Epidermal melanocyte (primary cell): ENCODE data around the gene EIF1AD.
"Not testable (repeated sequence)": the region's sequence is repeated elsewhere in the genome, so short reads cannot be mapped to it uniquely, and the experiment has no call there.

Source experiments
- DNase-seq: peaks from one replicate; pipeline ENCODE4 v3.0.0; 2011; ENCODE audit warnings: low spot score; ENCODE audit not compliant: insufficient read length

Gene EIF1AD

DNA sequence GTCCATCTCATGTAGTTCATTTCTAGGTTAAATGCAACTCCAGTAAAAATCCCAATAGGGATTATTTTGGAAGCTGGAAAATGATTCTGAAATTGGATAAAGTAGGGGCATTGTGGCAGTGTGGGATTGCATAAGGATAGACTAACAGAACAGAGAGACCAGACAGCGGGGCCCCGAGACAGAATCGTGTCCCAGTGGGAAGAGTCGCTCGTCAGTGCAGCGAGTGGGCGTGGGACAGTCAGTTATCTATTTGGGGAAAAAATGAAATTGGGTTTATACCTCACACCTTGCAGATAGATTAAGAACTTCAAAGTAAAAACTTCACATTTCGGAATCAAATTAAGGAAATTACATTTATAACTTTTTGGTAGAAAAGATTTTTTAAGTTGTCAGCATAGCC, 29.8 kb downstream of the EIF1AD start:
- no peak for DNase-seq

DNA sequence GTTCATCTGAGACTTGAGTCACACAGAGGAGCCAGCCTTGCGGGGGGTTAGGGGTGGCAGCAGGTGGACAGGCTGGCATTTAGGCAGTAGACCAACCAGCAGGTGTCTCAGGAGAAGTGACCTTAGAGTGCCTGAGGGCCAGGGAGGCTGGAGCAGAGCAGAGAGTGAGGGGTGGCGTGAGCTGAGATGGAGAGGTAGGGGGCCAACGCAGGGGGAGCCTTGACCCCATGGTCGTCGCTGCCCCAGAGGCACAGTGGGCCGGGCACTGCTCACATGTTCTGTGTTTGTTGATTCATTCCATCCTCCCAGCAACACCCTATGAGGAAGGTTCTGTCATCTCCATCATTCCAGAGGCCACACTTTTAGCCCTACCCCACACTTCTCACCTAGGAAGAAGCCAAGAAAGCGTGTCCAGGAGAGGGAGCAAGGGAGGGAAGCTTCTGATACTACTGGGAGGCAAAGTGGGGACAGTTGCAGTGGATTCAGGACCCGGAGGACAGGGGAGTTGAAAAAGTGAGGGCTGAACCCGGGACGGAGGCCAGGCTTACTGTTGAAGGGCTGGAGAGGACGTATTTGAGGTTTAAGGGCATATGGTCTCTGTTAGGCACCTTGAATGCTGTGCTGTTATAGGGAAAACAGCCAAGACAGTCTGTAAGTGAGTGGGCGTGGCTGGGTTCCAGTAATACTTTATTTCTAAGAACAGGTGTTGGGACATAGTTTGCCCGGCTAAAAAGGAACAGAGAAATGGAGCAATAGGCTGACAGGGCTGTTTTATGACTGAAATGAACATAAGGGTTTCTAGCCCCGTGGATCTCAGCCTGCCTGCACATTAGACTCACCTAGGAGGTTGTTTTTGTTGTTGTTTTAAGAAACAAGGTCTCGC, 33.1 kb downstream of the EIF1AD start:
- no peak for DNase-seq

DNA sequence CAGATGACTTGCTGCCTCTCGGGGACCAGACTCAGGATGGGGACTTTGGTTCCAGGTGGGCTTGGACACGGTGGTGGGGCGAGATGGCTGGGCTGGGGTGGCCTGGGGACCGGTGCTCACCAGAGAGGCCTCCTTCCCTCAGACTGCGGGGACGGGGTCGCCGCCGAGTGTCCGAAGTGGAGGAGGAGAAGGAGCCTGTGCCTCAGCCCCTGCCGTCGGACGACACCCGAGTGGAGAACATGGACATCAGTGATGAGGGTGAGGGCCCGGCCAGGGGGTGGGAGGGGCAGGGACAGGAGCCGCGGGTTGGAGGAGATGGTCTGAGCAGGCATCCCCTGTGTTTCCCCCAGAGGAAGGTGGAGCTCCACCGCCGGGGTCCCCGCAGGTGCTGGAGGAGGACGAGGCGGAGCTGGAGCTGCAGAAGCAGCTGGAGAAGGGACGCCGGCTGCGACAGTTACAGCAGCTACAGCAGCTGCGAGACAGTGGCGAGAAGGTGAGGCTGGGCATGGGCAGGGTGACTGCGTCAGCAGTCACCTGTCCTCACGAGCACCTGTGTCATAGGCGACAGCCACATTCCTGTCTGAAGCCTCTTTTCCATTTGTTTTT, 34.5 kb downstream of the EIF1AD start:
- no peak for DNase-seq

DNA sequence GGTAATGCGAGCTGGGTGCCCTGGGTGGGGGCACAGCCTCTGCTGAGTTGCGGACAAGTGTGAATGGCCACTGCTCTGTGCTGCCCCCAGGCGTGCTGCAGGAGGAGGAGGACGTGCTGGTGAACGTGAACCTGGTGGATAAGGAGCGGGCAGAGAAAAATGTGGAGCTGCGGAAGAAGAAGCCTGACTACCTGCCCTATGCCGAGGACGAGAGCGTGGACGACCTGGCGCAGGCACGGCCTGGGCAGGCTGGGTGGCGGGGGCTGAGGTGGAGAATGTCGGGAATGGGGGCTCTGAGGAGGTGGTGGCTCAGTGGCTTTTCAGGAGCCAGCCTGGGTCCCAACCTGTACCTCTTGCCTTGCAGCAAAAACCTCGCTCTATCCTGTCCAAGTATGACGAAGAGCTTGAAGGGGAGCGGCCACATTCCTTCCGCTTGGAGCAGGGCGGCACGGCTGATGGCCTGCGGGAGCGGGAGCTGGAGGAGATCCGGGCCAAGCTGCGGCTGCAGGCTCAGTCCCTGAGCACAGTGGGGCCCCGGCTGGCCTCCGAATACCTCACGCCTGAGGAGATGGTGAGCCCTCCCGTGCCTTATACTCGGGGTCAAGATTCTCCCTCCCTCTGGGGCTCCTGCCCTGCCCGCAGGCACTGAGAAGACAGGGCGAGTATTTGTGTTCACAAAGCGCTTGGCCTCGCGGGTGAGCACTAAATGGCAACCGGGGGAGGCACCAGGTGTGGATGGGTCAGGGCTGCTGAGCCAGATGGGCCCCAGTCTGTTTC, 35.8 kb downstream of the EIF1AD start:
- DNase-seq: no peak

DNA sequence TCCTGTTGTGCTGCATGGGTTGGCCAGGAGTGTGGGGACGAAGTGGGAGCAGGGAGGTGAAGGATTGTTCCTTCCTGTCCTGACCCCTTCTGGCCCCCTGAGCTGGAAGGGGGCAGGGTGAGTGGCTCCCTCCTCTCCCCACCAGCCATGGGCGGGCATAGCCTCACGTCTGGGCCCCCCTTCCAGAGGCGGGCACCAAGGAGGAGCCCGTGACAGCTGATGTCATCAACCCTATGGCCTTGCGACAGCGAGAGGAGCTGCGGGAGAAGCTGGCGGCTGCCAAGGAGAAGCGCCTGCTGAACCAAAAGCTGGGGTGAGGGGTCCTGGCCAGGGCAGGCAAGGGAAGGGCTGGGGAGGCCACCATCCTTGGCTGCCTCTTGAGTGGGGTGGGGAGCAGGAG, 37.1 kb downstream of the EIF1AD start:
- DNase-seq: no peak

DNA sequence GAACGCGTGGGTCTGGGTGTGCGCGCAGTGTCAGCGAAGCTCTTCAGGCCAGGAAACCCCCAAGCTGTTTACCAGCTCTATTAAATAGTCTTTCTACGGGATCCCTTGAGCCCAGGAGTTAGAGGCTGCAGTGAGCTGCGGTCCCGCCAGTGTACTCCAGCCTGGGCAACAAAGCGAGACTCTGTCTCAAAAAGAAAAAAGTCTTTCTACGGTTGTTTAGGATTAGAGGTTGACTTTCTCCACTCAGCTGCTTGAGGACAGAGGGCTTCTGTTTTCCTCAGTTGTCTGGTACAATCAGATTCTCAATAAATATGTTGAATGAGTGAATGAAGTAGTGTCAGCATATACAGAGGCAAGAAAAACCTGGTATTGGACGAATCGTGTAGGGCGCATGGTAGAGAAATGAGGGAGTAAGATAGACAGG, 39.8 kb downstream of the EIF1AD start:
- DNase-seq: peak; percentile 77

DNA sequence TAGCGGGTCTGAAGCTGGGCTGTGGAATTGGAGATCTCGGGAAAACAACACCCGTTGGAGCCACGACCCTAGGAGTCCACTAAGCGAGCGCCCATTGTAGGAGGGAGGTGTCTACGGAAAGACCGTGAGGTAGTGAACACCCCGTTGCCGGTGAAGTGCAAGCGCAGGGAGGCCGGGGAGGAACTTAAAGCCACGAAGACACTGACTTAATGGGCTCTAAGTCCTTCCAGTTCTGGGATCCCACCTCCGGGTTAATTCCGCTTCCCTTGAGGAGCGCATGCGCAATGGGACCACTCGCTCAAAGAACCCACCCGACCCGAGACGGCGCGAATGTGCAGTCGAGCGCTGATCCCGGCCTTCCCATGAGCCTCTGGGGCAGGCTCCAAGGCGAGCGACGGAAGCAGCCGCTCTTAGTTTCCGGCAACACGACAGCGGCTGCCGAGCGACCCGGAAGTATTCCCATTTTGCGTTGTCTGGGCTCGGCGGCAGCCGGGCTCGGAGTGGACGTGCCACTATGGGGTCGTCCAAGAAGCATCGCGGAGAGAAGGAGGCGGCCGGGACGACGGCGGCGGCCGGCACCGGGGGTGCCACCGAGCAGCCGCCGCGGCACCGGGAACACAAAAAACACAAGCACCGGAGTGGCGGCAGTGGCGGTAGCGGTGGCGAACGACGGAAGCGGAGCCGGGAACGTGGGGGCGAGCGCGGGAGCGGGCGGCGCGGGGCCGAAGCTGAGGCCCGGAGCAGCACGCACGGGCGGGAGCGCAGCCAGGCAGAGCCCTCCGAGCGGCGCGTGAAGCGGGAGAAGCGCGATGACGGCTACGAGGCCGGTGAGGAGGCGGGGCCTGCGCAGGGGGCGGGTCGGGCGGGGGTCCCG, 40.5 kb downstream of the EIF1AD start, which contains the start of gene SART1:
Gene SART1, plus strand, starts transcription at position 468 of the 874 bp plus-strand sequence. Its CDS starts 47 bp downstream, at position 515.
- peak; percentile 100 for DNase-seq

DNA sequence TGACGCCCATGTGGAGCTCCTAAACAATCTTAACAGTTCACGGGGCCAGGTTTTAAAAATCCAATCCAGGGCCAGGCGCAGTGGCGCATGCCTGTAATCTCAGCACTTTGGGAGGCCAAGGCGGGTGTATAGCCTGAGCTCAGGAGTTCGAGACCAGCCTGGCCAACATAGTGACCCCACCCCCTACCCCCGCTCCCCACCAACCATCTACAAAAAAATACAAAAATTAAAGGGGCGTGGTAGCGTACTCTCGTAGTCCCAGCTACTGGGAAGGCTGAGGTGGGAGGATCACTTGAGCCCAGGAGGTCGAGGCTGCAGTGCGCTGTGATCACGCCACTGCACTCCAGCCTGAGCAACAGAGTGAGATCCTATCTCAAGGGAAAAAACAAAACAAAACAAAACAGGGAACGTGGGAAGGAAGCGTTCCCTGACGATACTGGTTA, 41.1 kb downstream of the EIF1AD start:
- DNase-seq: no peak

DNA sequence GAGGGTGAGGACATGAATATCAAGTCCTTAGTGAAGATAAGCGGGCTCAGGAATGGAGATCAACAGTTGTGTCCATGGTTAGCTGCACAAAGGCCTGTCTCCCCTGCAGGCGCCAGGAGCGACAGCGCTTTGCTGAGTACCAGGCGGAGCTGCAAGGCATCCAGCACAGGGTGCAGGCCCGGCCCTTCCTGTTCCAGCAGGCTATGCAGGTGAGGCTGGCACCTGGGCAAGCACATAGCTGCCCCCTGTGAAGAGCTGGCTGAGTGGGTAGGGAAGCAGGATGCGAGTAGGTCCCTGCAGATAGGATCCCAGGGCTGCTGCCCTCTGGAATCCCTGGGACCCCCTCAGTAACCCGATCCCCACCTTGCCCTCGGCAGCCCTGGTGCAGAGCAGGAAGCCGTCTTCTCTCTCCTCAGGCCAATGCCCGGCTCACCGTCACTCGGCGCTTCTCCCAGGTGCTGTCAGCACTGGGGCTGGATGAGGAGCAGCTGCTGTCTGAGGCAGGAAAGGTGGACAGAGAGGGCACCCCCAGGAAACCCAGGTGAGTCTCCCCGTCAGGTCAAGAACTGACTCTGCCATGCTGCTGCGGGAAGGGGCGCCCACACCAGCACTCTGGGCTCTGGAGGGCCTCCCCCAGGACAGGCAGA, 43.1 kb downstream of the EIF1AD start:
- DNase-seq: no peak

DNA sequence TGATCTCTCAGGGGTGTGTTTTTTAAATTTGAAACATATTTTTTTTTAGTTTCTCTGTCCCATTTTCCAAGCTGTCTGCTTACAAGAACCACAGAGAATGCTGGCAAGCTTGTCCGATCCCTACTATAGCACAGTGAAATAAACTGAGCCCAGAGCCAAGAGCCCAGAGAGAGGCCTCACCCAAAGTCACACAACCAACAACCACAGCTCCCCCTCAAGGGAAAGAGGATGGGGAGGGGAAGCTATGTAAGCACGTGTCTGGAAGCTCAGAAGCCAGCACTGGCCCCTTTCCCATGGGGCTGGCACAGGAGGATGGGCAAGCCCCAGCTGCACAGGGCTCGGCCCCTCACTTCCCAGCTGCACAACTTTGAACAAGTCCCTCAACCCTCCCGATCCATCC, 43.7 kb downstream of the EIF1AD start:
- no peak for DNase-seq

DNA sequence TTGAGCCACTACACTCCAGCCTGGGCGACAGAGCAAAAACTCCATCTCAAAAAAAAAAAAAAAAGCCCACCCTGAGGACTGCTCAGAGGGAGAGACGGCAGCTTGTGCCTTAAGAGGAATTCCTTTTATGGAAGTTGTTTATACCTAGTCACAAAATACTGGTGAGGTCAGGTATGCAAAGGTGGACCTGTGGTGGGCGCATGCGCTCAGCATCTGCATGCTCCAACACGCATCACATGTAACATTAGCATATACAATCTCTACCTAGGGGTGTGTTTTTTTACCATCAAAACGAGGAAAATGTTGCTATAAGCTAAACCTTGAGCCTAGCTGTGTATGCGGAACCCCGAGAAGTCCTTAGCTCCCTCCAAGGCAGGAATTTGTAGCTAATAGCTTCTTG, 47.2 kb downstream of the EIF1AD start:
- no peak for DNase-seq

DNA sequence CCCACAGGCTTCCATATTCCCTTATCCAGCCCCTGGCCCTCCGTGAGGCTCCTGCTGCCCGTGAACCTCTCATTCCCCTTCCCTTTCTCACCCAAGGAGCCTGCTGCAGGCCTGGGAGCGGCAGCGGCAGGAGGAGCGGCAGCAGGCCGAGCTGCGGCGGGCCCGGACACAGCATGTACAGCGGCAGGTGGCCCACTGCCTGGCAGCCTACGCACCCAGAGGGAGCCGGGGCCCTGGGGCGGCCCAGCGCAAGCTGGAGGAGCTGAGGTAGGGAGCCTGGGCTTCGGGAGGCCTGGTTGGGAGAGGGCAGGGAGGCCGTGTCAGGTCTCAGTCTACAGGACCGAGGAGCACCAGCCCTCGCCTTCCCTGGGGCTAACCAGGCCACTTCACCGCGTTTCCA, 48.5 kb downstream of the EIF1AD start:
- DNase-seq: no peak

DNA sequence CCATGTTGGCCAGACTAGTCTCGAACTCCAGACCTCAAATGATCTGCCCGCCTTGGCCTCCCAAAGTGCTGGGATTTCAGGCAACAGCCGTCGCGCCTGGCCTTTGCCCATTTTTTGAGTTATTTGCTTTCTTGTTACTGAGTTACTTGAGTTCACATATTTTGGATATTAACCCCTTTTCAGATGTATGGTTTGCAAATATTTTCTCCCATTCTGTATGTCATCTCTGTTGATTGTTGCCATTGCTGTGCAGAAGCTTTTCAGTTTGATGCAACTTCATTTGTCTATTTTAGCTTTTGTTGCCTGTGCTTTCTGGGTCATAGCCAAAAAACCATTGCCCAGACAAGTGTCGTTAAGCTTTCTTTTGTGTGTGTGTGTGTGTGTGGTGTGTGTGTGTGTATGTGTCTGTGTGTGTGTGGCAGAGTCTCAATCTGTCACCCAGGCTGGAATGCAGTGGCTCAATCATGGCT, 49.9 kb downstream of the EIF1AD start:
- DNase-seq: no peak

DNA sequence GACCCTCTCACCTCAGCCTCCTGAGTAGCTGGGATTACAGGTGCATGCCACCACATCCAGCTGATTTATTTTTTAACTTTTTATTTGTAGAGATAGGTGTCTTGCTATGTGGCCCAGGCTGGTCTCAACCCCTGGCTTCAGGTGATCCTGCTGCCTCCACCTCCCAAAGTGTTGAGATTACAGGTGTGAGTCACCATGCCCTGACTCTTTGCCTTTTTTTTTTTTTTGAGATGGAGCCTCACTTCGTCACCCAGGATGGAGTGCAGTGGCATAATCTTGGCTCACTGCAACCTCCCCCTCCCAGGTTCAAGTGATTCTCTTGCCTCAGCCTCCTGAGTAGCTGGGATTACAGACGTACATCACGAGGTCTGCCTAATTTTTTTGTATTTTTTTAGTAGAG, 50.3 kb downstream of the EIF1AD start:
- DNase-seq: not testable (repeated sequence)

DNA sequence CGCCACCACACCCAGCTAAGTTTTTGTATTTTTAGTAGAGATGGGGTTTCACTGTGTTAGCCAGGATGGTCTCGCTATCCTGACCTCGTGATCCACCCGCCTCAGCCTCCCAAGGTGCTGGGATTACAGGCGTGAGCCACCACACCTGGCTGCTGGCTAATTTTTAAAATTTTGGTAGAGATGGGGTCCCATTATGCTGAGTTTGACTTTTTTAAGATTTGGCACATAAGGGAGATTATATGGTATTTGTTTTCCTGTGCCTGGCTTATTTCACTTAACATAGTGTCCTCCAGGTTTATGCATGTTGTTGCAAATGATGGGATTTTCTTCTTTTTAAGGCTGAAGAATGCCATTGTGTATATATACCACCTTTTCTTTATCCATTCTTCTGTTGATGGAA, 51.2 kb downstream of the EIF1AD start:
- not testable (repeated sequence) for DNase-seq

DNA sequence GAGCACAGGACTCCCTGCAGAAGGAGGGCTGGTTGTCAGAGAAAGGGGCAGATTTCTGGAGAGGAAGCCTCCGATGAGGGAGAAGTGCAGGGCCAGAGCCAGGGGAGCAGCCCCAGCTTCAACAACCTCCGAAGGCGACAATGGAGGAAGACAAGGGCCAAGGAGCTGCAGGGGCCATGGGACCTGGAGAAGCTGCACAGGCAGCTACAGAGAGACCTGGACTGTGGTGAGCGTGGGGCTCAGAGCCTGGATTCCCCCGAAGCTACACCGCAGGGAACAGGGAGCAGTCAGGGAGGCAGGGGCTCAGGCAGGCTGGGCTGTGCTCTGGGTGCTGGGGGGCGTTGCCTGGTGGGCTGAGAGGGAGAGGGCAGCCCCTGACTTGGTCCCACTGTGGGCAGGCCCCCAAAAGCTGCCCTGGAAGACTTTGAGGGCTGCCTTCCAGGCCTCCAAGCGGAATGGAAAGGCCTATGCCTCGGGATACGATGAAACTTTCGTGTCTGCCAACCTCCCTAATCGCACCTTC, 54.3 kb downstream of the EIF1AD start:
- no peak for DNase-seq

DNA sequence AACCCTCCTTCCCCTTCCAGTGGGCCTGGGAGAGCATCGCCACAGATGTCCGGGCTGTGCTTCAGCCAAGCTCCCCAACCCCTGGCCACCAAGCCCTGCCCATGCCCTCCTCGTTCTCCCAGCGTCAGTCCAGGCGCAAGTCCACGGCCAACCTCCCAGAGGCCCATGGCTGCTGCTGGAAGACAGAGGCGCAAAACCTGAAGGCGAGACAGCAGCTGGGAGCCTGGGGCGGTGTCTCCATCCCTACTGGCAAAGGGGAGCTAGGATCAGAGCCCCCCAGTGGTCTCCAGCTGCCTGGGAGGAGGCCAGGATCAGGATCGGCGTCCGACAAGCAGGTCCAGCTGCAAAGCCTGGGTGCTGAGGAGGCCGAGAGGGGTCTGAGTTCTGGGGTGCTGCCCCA, 54.8 kb downstream of the EIF1AD start:
- DNase-seq: no peak

DNA sequence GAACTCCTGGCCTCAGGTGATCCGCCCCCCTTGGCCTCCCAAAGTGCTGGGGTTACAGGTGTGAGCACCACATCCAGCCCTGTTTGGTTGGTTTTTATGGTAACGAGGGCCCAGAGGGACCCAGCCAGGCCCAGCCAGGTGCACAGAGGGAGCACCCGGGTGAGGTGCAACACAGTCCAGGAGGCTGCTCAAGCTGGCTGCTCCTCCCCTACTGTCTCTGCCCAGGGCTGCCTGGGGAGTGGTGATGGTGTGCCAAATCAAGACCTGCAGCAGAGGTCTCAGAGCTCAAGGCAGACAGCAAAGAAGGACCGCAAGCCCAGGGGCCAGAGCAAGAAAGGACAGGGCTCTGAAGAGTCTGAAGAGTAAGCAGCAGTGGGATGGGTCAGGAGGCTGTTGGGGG, 55.3 kb downstream of the EIF1AD start:
- DNase-seq: no peak
